PFSK-1 (cell line): Measurements from ENCODE around the gene SLC1A7.

Experiments used
- FOXP2 ChIP-seq: optimal IDR thresholded peaks from 2 replicates; pipeline ENCODE3; 2011; ENCODE audit warnings: borderline replicate concordance, control low read depth, inconsistent platforms; ENCODE audit not compliant: insufficient read depth; ENCODE audit errors: extremely low read length, extremely low read depth
- POLR2AphosphoS5 ChIP-seq: IDR thresholded peaks from 2 replicates; pipeline ENCODE4 v1.6.1; 2012; ENCODE audit warnings: low read depth, mild to moderate bottlenecking, control low read depth, low read length, moderate library complexity
- SIN3A ChIP-seq: IDR thresholded peaks from 2 replicates; pipeline ENCODE4 v1.6.1; 2012; ENCODE audit warnings: mild to moderate bottlenecking, low read length, moderate library complexity, borderline replicate concordance; ENCODE audit not compliant: insufficient read depth
- TAF1 ChIP-seq: IDR thresholded peaks from 2 replicates; pipeline ENCODE4 v1.6.1; 2012; ENCODE audit warnings: low read length, control low read depth, borderline replicate concordance; ENCODE audit not compliant: insufficient read depth
- TF ChIP-seq, protein P1 (sequence below), 2 experiments: IDR thresholded peaks; 2 replicates each; pipeline versions ENCODE4 v1.6.1 to v1.8.0; 2011 to 2012; ENCODE audit warnings: low read depth in 2 of 2, low read length in 2 of 2, control low read depth in 1 of 2, inconsistent platforms in 1 of 2, mild to moderate bottlenecking in 1 of 2, moderate library complexity in 1 of 2; ENCODE audit not compliant: insufficient read depth in 1 of 2

SLC1A7 gene

DNA sequence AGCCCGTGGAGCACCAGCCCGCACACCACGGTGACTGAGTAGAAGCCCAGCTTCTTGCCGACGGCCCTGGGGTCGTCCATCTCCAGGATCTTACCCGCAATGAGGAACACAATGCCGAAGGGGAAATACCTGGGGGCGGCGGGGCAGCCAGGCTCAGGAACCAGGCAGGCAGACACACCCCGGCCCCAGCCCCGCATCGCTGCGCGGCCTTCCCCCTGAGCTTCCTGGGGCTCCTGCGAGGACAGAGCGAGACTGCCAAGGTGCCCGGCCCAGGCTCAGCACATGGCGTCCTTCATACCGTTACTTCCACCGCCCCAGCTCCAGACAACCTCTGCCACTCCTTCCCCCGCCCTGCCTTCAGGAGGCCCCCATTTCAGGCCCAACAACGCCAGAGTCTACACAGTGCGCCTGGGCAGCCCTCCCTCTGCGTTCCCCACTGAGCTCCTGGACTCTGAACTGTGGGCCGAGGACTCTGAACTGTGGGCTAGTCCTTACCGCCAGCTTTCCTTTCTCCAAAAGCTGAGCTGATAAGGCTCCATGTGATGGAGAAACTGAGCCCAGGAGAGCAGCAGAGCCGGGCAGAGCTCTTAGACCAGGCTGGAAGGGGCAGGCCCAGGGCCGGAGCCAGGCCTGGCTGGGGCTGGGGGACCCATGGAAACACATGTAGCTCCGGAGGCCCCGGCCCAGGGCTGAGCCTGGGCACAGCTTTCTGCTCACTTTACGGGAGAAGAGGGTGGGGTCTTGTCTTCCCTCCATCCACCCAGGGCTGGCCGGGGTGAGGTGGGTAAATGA lies 49.6 kb downstream of the SLC1A7 start:
- no peak for TF ChIP-seq TAF1
- TF ChIP-seq, protein P1, sequence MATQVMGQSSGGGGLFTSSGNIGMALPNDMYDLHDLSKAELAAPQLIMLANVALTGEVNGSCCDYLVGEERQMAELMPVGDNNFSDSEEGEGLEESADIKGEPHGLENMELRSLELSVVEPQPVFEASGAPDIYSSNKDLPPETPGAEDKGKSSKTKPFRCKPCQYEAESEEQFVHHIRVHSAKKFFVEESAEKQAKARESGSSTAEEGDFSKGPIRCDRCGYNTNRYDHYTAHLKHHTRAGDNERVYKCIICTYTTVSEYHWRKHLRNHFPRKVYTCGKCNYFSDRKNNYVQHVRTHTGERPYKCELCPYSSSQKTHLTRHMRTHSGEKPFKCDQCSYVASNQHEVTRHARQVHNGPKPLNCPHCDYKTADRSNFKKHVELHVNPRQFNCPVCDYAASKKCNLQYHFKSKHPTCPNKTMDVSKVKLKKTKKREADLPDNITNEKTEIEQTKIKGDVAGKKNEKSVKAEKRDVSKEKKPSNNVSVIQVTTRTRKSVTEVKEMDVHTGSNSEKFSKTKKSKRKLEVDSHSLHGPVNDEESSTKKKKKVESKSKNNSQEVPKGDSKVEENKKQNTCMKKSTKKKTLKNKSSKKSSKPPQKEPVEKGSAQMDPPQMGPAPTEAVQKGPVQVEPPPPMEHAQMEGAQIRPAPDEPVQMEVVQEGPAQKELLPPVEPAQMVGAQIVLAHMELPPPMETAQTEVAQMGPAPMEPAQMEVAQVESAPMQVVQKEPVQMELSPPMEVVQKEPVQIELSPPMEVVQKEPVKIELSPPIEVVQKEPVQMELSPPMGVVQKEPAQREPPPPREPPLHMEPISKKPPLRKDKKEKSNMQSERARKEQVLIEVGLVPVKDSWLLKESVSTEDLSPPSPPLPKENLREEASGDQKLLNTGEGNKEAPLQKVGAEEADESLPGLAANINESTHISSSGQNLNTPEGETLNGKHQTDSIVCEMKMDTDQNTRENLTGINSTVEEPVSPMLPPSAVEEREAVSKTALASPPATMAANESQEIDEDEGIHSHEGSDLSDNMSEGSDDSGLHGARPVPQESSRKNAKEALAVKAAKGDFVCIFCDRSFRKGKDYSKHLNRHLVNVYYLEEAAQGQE (IDR thresholded peaks at IDR 0.05; ENCODE audit: insufficient read depth in 1 of 2, low read depth in 2 of 2, low read length in 2 of 2), result no peak
- TF ChIP-seq POLR2AphosphoS5, result no peak
- TF ChIP-seq FOXP2, result no peak
- TF ChIP-seq SIN3A, result no peak

DNA sequence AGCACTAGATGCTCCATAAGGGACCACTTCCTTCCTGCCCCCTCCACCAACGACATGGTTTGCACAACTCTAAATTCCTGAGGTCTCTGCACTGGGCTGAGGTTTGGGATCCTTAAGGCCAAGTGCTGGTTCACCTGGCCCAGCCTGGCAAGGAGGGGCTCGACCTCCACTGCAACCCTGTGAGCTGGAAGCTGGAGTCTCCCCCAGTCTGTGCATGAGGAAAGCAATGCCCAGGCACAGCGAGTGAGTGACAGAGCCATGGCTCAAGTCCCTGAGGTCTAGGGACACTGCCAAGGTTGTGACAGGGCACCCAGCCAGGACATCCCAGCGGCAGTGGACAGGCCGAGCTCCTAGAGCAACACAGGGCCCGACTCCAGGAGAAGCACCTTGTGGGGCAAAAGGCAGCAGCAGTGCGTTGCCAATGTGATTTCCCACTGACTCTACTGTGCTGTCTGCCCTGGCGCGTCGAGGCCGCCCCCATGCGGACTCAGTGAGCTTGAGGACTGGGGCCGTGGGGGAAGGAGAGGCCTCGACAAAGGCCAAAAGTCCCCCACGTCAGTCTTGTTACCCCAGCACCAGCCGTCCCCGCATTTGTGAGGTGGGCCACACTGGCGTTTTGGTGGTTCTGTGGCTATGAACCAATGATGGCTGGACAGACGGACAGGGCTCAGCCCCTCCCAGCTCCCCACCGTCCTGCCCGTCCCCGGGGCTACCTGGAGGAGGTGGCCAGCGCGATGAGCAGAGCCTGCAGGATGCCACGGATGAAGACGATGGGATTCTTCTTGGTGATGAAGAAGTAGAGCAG lies 50.4 kb downstream of the SLC1A7 start:
- TF ChIP-seq POLR2AphosphoS5 (no peak), TAF1 (no peak), SIN3A (no peak), FOXP2 (no peak)
- TF ChIP-seq, protein P1 (IDR thresholded peaks at IDR 0.05; ENCODE audit: insufficient read depth in 1 of 2, low read depth in 2 of 2, low read length in 2 of 2), result no peak

DNA sequence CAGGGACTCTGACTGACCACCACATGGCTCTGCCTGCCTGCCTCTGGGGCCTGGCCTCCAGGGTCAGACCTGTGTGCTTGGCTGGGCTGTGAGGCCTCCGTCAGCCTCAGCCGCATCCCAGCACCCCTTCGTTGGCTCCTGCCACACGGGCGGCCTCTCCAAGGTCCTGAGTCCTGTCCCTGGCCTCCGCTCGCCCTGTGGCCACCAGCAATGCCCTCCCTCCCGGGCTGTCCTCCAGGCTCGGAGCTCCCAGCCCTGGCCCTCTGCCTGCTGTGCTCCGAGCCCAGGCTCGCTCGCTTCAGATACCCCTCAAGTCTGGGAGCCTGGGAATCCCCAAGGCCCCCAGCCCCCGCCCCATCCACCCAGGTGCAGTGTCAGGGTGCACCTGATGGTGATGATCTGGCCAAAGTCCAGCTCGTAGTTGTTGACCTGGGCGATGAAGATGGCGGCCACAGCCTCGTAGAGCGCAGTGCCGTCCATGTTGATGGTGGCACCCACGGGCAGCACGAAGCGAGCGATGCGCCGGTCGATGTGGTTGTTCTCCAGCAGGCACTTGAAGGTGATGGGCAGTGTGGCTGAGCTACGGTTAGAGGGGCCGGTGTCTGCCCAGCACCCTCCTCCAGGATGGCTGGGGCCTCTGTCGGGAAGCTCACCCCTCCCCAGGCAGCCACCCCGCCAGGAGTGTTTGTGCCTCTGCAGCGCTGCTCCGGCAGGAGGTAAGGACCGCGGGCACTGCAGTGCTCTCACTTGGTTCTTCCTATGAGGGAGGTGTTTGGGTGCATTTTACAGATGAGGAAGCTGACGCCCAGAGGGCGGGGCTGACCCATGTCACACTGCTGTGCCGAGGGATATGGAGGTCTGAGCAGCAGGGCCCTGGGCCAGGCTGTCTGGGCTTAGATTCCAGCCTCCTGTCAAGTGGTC lies 52.0 kb downstream of the SLC1A7 start:
- TF ChIP-seq FOXP2 (no peak), POLR2AphosphoS5 (no peak), TAF1 (no peak), SIN3A (no peak)
- TF ChIP-seq, protein P1 (IDR thresholded peaks at IDR 0.05; ENCODE audit: insufficient read depth in 1 of 2, low read depth in 2 of 2, low read length in 2 of 2), result no peak

DNA sequence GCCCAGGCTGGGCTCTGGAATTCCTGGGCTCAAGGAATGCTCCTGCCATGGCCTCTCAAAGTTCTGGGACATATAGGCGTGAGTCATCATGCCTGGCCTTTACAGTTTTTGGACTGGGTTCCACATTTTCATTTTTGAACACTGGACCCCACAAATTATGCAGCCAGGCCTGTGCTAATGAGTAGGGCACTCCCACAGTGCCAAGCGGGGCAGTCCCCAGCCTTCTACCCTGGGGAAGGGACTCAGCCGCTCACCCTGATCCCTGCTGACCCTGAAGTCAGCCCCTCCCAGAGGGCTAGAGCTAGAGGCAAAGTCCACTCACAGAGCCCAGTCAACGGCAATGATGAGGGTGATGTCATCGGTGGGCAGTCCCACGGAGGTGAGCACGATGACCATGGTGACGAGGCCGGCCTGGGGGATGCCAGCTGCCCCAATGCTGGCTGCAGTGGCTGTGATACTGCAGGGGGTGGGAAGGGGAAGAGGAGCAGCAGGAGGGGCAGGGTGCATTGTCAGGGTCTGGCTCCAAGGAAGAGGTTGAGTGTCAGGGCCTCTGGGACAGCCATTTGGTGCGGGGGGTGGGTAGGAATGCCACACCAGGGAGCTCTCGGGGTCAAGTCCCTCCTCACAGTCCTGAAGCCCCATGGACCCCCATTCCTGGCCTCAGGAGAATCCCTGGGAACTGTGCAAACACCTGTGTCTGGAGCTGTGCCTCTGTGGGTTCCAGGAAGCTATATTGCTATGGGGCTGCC lies 52.8 kb downstream of the SLC1A7 start:
- TF ChIP-seq, protein P1 (IDR thresholded peaks at IDR 0.05; ENCODE audit: insufficient read depth in 1 of 2, low read depth in 2 of 2, low read length in 2 of 2), result no peak
- TF ChIP-seq FOXP2 (no peak), SIN3A (no peak), TAF1 (no peak), POLR2AphosphoS5 (no peak)
